ENCODE measurements around the gene EPS8L1.
"Not testable (repeated sequence)": the region's sequence is repeated elsewhere in the genome, so short reads cannot be mapped to it uniquely, and the experiment has no call there.

Gene EPS8L1

GRCh38 chr19:55101261-55101660 is 25.6 kb downstream of the EPS8L1 start:
- TF ChIP-seq CTCF (IDR thresholded peaks at IDR 0.05), result no peak
- DNase-seq, result no peak
- intact Hi-C loops (cut with DNase I; ENCODE audit: low total_unique reads), result no loop called here
- no peak overlapping the region for H3K27ac ChIP-seq
- H3K4me1 ChIP-seq, result peaks cover 0 to 4% (median 2%) of the 10 kb centered on the region in 4 donors
- no peak overlapping the region for H3K4me3 ChIP-seq
- no peaks in the 10 kb centered on the region for H3K9me3 ChIP-seq
- peaks cover 44 to 76% (median 64%) of the 10 kb centered on the region in 3 donors for H3K36me3 ChIP-seq
- no peaks in the 10 kb centered on the region for H3K27me3 ChIP-seq

GRCh38 chr19:55103190-55103589 is 27.5 kb downstream of the EPS8L1 start:
- H3K4me3 ChIP-seq, result no peak overlapping the region
- DNase-seq, result no peak
- no peaks in the 10 kb centered on the region for H3K9me3 ChIP-seq
- intact Hi-C loops (cut with DNase I; ENCODE audit: low total_unique reads), result no loop called here
- H3K4me1 ChIP-seq, result peaks cover 0 to 4% (median 2%) of the 10 kb centered on the region in 4 donors
- no peak for TF ChIP-seq CTCF (IDR thresholded peaks at IDR 0.05)
- peaks cover 41 to 71% (median 62%) of the 10 kb centered on the region in 3 donors for H3K36me3 ChIP-seq
- no peaks in the 10 kb centered on the region for H3K27me3 ChIP-seq
- H3K27ac ChIP-seq, result no peak overlapping the region

- intact Hi-C loops (cut with DNase I; ENCODE audit: low total_unique reads), result no loop called here
- peaks cover 35 to 71% (median 59%) of the 10 kb centered on the region in 3 donors for H3K36me3 ChIP-seq
- H3K27me3 ChIP-seq, result no peaks in the 10 kb centered on the region
- H3K27ac ChIP-seq, result no peak overlapping the region
- TF ChIP-seq CTCF (IDR thresholded peaks at IDR 0.05), result no peak
- H3K4me1 ChIP-seq, result peaks cover 0 to 3% (median 0%) of the 10 kb centered on the region in 4 donors
- no peak for DNase-seq
- no peak overlapping the region for H3K4me3 ChIP-seq
- no peaks in the 10 kb centered on the region for H3K9me3 ChIP-seq
Observed at GRCh38 chr19:55105237-55105636, 29.6 kb downstream of the EPS8L1 start.

- H3K9me3 ChIP-seq, result no peaks in the 10 kb centered on the region
- peaks cover 0 to 11% (median 5%) of the 10 kb centered on the region in 4 donors for H3K4me1 ChIP-seq
- TF ChIP-seq CTCF (IDR thresholded peaks at IDR 0.05), result no peak
- no peak for DNase-seq
- no peaks in the 10 kb centered on the region for H3K27me3 ChIP-seq
- no peak overlapping the region for H3K27ac ChIP-seq
- peaks cover 25 to 69% (median 49%) of the 10 kb centered on the region in 3 donors for H3K36me3 ChIP-seq
- no peak overlapping the region for H3K4me3 ChIP-seq
- intact Hi-C loops (cut with DNase I; ENCODE audit: low total_unique reads), result no loop called here
Observed at GRCh38 chr19:55106591-55106990, 30.9 kb downstream of the EPS8L1 start.

GRCh38 chr19:55107252-55107651 is 31.6 kb downstream of the EPS8L1 start:
- H3K27me3 ChIP-seq; intact Hi-C loops (cut with DNase I; ENCODE audit: low total_unique reads): not testable (repeated sequence)
- H3K36me3 ChIP-seq, result peaks cover 19 to 69% (median 42%) of the 10 kb centered on the region in 3 donors

GRCh38 chr19:55109527-55110291 is 34.0 kb downstream of the EPS8L1 start:
- Histone ChIP-seq H3K4me1 (peaks cover 0 to 42% (median 31%) of the 10 kb centered on the region in 4 donors), H3K4me3 (no peak overlapping the region), H3K9me3 (no peaks in the 10 kb centered on the region), H3K36me3 (peaks cover 5 to 61% (median 28%) of the 10 kb centered on the region in 3 donors), H3K27ac (no peak overlapping the region), H3K27me3 (no peaks in the 10 kb centered on the region)
- no peak for DNase-seq
- TF ChIP-seq CTCF (IDR thresholded peaks at IDR 0.05), result no peak
- intact Hi-C loops (cut with DNase I; ENCODE audit: low total_unique reads), result no loop called here

More at GRCh38 chr19:55107252-55107651, 31.6 kb downstream of the EPS8L1 start:
- not testable (repeated sequence) for DNase-seq, H3K9me3 ChIP-seq, H3K4me3 ChIP-seq, H3K27ac ChIP-seq
- H3K4me1 ChIP-seq, result peaks cover 0 to 17% (median 10%) of the 10 kb centered on the region in 4 donors
